Neural crest cell (in vitro differentiated cells): ENCODE results near the gene PRIM2. TPM values are rescaled to one million over a fixed set of nuclear protein-coding genes. Genes with fewer than 3 reads are reported as not detected.
"Not testable (repeated sequence)": the region's sequence is repeated elsewhere in the genome, so short reads cannot be mapped to it uniquely, and the experiment has no call there.

Source experiments
- DNase-seq: peaks from one replicate; pipeline ENCODE4 v3.0.0; 2021; ENCODE audit warnings: low read depth, mixed read lengths, low spot score
- H3K27ac Mint-ChIP-seq: one replicate; pipeline ENCODE4 v1.8.0; 2021; ENCODE audit warnings: mild to moderate bottlenecking, mixed read lengths; ENCODE audit not compliant: unreplicated experiment
- H3K27me3 Mint-ChIP-seq: 2 replicates; pipeline ENCODE4 v1.8.0; 2021; ENCODE audit warnings: low read depth, mild to moderate bottlenecking, mixed read lengths
- H3K36me3 Mint-ChIP-seq: 2 replicates; pipeline ENCODE4 v1.8.0; 2021; ENCODE audit warnings: low read depth, mild to moderate bottlenecking, mixed read lengths
- H3K4me1 Mint-ChIP-seq: 2 replicates; pipeline ENCODE4 v1.8.0; 2021; ENCODE audit warnings: mixed read lengths
- H3K4me3 Mint-ChIP-seq: one replicate; pipeline ENCODE4 v1.8.0; 2021; ENCODE audit warnings: mild to moderate bottlenecking, mixed read lengths
- H3K9me3 Mint-ChIP-seq: 2 replicates; pipeline ENCODE4 v1.8.0; 2021; ENCODE audit warnings: mixed read lengths
- total RNA-seq: library from RNA; stranded (reverse); gene quantifications from 2 replicates; pipeline ENCODE4 v1.2.1, GENCODE V29; 2021

The PRIM2 gene
- total RNA-seq, 1 donor from 2014 or later = 35.6 TPM

- H3K27me3 Mint-ChIP-seq, H3K36me3 Mint-ChIP-seq, H3K9me3 Mint-ChIP-seq, H3K4me1 Mint-ChIP-seq, H3K27ac Mint-ChIP-seq, H3K4me3 Mint-ChIP-seq, DNase-seq: not testable (repeated sequence)
Observed at GRCh38 chr6:57475656-57476055, 158.2 kb downstream of the PRIM2 start.

GRCh38 chr6:57480194-57480593, 162.8 kb downstream of the PRIM2 start:
- not testable (repeated sequence) for H3K9me3 Mint-ChIP-seq, H3K4me3 Mint-ChIP-seq, DNase-seq, H3K27me3 Mint-ChIP-seq, H3K4me1 Mint-ChIP-seq, H3K27ac Mint-ChIP-seq, H3K36me3 Mint-ChIP-seq

- not testable (repeated sequence) for DNase-seq, H3K4me3 Mint-ChIP-seq, H3K36me3 Mint-ChIP-seq, H3K27me3 Mint-ChIP-seq, H3K4me1 Mint-ChIP-seq, H3K9me3 Mint-ChIP-seq, H3K27ac Mint-ChIP-seq
Observed at GRCh38 chr6:57481121-57481520, 163.7 kb downstream of the PRIM2 start.

- not testable (repeated sequence) for H3K27ac Mint-ChIP-seq, DNase-seq, H3K4me3 Mint-ChIP-seq, H3K27me3 Mint-ChIP-seq, H3K9me3 Mint-ChIP-seq, H3K36me3 Mint-ChIP-seq, H3K4me1 Mint-ChIP-seq
Observed at GRCh38 chr6:57482471-57482870, 165.0 kb downstream of the PRIM2 start.

GRCh38 chr6:57486494-57487081, 169.2 kb downstream of the PRIM2 start:
- not testable (repeated sequence) for H3K9me3 Mint-ChIP-seq, H3K27ac Mint-ChIP-seq, H3K4me3 Mint-ChIP-seq, H3K36me3 Mint-ChIP-seq, DNase-seq, H3K4me1 Mint-ChIP-seq, H3K27me3 Mint-ChIP-seq

- not testable (repeated sequence) for H3K27ac Mint-ChIP-seq, H3K9me3 Mint-ChIP-seq, H3K4me3 Mint-ChIP-seq, H3K27me3 Mint-ChIP-seq, H3K4me1 Mint-ChIP-seq, DNase-seq, H3K36me3 Mint-ChIP-seq
Observed at GRCh38 chr6:57488551-57488950, 171.1 kb downstream of the PRIM2 start.

- DNase-seq, H3K4me3 Mint-ChIP-seq, H3K27me3 Mint-ChIP-seq, H3K9me3 Mint-ChIP-seq, H3K36me3 Mint-ChIP-seq, H3K4me1 Mint-ChIP-seq, H3K27ac Mint-ChIP-seq: not testable (repeated sequence)
Observed at GRCh38 chr6:57489887-57490286, 172.5 kb downstream of the PRIM2 start.

- DNase-seq, H3K27ac Mint-ChIP-seq, H3K27me3 Mint-ChIP-seq, H3K4me1 Mint-ChIP-seq, H3K36me3 Mint-ChIP-seq, H3K4me3 Mint-ChIP-seq, H3K9me3 Mint-ChIP-seq: not testable (repeated sequence)
Observed at GRCh38 chr6:57491795-57492194, 174.4 kb downstream of the PRIM2 start.

GRCh38 chr6:57496251-57496650, 178.8 kb downstream of the PRIM2 start:
- not testable (repeated sequence) for H3K27ac Mint-ChIP-seq, H3K4me1 Mint-ChIP-seq, H3K4me3 Mint-ChIP-seq, H3K36me3 Mint-ChIP-seq, H3K27me3 Mint-ChIP-seq, H3K9me3 Mint-ChIP-seq, DNase-seq

- not testable (repeated sequence) for H3K27me3 Mint-ChIP-seq, H3K4me3 Mint-ChIP-seq, H3K9me3 Mint-ChIP-seq, H3K27ac Mint-ChIP-seq, H3K4me1 Mint-ChIP-seq, H3K36me3 Mint-ChIP-seq, DNase-seq
Observed at GRCh38 chr6:57500368-57501021, 183.1 kb downstream of the PRIM2 start.

- DNase-seq, H3K36me3 Mint-ChIP-seq, H3K27ac Mint-ChIP-seq, H3K27me3 Mint-ChIP-seq, H3K9me3 Mint-ChIP-seq, H3K4me1 Mint-ChIP-seq, H3K4me3 Mint-ChIP-seq: not testable (repeated sequence)
Observed at GRCh38 chr6:57502387-57502786, 185.0 kb downstream of the PRIM2 start.

GRCh38 chr6:57505251-57505650, 187.8 kb downstream of the PRIM2 start:
- H3K9me3 Mint-ChIP-seq, H3K4me1 Mint-ChIP-seq, H3K27me3 Mint-ChIP-seq, H3K36me3 Mint-ChIP-seq, DNase-seq, H3K27ac Mint-ChIP-seq, H3K4me3 Mint-ChIP-seq: not testable (repeated sequence)

GRCh38 chr6:57510390-57510789, 193.0 kb downstream of the PRIM2 start:
- H3K36me3 Mint-ChIP-seq, H3K27me3 Mint-ChIP-seq, H3K4me3 Mint-ChIP-seq, H3K4me1 Mint-ChIP-seq, DNase-seq, H3K9me3 Mint-ChIP-seq, H3K27ac Mint-ChIP-seq: not testable (repeated sequence)

- not testable (repeated sequence) for H3K36me3 Mint-ChIP-seq, H3K27ac Mint-ChIP-seq, H3K9me3 Mint-ChIP-seq, H3K4me3 Mint-ChIP-seq, DNase-seq, H3K27me3 Mint-ChIP-seq
- H3K4me1 Mint-ChIP-seq = peaks cover 12% of the 10 kb centered on the region
Observed at GRCh38 chr6:57515171-57515570, 197.7 kb downstream of the PRIM2 start.
